Lower leg skin (tissue), 4 donors: ENCODE measurements around the gene HYDIN. TPM values are rescaled to one million over a fixed set of nuclear protein-coding genes. Genes with fewer than 3 reads are reported as not detected.
A peak's percentile ranks its signal among the peaks of the same experiment; 100 is the strongest.

Source experiments
- DNase-seq, 2 donors: peaks; one replicate each; pipeline ENCODE4 v3.0.0-alpha.2; 2019; ENCODE audit warnings: low spot score in 2 of 2
- H3K4me3 ChIP-seq: fragments of 200-600 bp; sonication (generic); 2 replicates; pipeline ENCODE4 v1.5.1; 2017; ENCODE audit warnings: mild to moderate bottlenecking, low read depth; ENCODE audit not compliant: poor library complexity, severe bottlenecking
- CTCF ChIP-seq, 3 donors: fragments of 450-650 bp; IDR thresholded peaks; one replicate each; pipeline ENCODE4 v1.5.1; 2016; ENCODE audit warnings: antibody characterized with exemption in 3 of 3, mild to moderate bottlenecking in 3 of 3, moderate library complexity in 2 of 3
- POLR2A ChIP-seq, 2 donors: fragments of 450-650 bp; IDR thresholded peaks; one replicate each; pipeline ENCODE4 v1.6.1; 2016 to 2017; ENCODE audit warnings: antibody characterized with exemption in 2 of 2, mild to moderate bottlenecking in 1 of 2, moderate library complexity in 1 of 2
- WGBS, 2 donors: methylation state at CpG; one replicate each; pipeline ENCODE4 v1.1.5; 2018; 5-methylcytosine and 5-hydroxymethylcytosine counted together
- intact Hi-C: fragments of 100-400 bp; cut with DNase I; formaldehyde crosslinking; loops from one replicate; pipeline ENCODE4 v1.15.0; 2023; ENCODE audit warnings: low total_unique reads
- total RNA-seq, 4 donors: library from RNA; depleted of rRNA; stranded (reverse); fragments of >200 nt; gene quantifications; one replicate each; pipeline ENCODE4 v1.1.0, GENCODE V29; 2016

Gene HYDIN
- total RNA-seq, 4 donors from 2014 or later = 0.15 to 2.3 (median 1.5) TPM; not detected in 1

GRCh38 chr16:70790815-70791214 is 439.7 kb downstream of the HYDIN start:
- WGBS, 2 donors = 80 to 83% methylated on average over 8 of the region's 8 CpGs
- TF ChIP-seq CTCF (IDR thresholded peaks at IDR 0.05) (no peak), POLR2A (IDR thresholded peaks at IDR 0.05) (no peak)
- no peak for DNase-seq
- intact Hi-C loops = no loop called here
- H3K4me3 ChIP-seq = no peak overlapping the region

DNA sequence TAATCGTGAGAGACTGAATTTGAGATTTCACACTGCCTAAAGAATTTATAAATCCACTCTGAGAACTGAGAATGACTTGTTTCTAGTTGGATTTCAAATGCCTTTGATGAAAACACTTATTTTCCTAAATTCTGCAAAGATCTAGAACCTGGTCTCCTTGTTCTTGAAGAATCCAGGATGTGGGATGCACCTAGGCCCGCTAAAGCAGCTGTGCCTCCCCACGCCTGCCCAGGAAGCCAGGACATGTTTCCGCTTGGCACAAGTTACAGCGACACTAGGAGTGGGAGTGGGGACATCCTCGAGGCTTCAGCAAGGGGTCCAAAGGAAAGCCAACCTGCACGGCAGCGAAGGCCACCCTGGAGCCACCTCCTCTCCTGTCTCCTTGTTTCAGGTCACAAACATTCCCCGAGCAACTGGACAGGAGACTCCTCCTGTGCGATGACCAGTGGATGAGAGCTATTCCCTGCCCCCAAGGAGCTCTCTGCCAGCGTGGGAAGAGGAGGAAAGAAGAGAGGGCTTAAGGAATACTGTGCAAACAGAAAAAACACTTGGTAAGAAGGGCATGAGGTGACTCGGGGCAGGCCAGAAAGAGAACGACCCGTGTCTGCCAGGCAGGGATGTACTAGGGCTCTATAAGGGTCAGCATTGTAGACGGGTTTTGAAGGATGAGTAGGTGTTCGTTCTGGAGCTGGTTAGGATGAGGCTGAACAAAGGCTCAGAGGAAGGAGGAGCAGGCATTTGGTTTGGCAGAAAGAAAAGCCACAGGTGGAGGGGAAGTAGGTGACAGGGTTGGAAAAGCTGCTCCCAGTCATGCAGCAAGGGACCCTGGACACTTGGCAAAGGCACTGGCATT is 440.7 kb downstream of the HYDIN start:
- TF ChIP-seq CTCF (IDR thresholded peaks at IDR 0.05) (no peak), POLR2A (IDR thresholded peaks at IDR 0.05) (no peak)
- intact Hi-C loops = no loop called here
- H3K4me3 ChIP-seq = no peak overlapping the region
- DNase-seq = no peak
- WGBS, 2 donors = 73 to 79% methylated on average over 16 of the region's 16 CpGs

GRCh38 chr16:70788668-70789594 is 441.6 kb downstream of the HYDIN start:
- WGBS, 2 donors = 65 to 74% methylated on average over 18 of the region's 18 CpGs
- TF ChIP-seq POLR2A (IDR thresholded peaks at IDR 0.05) = no peak
- no peak for TF ChIP-seq CTCF (IDR thresholded peaks at IDR 0.05)
- peak; percentile 62 to 93 for DNase-seq
- H3K4me3 ChIP-seq = no peak overlapping the region
- intact Hi-C loops = no loop called here

- intact Hi-C loops = no loop called here
- H3K4me3 ChIP-seq = no peak overlapping the region
- 94 to 95% methylated on average over 19 of the region's 19 CpGs for WGBS, 2 donors
- no peak for DNase-seq
- TF ChIP-seq POLR2A (IDR thresholded peaks at IDR 0.05) (no peak), CTCF (IDR thresholded peaks at IDR 0.05) (no peak)
Observed at GRCh38 chr16:70786020-70786755, 444.3 kb downstream of the HYDIN start.

DNA sequence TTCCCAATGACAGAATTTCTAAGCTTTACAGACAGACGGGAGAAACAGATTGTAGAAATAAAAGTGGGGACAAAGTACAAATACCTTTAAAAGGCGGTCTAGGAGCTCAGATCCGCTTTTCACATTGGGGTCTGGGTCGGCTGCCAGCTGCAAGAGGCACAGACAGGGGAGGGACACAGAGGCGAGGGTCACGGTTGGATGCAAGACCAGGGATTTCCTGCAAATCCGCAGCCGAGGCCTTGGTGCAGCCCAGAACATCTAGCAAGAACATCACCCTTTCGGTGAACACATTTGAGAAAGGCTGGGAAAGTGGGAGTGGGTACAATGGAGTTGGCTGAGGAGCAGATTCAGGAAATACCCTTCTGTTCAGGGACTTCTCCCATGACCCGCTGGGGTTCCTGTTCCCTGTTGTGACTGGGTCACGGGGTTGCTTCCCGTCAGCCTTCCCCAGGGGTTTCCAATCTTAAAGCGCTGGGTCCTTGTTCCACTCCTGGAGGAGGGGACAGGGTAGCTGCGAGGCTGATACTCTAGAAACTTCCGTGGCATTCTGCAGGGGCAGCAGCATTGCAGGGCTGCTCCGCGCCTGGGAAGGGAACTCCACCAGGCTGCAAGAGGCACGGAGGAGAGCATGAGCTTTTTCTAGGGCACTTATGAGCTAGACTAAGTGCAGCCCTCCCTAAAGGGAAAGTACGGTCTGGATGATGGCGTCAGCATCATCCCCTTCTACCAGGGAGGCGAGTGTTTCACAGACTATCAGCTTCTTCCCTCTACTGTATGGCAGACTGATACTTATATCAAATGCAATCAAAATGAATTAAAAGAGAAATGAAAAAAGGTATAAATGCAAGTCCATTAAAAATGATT is 445.6 kb downstream of the HYDIN start:
- TF ChIP-seq CTCF (IDR thresholded peaks at IDR 0.05) (no peak), POLR2A (IDR thresholded peaks at IDR 0.05) (no peak)
- no peak for DNase-seq
- H3K4me3 ChIP-seq = no peak overlapping the region
- intact Hi-C loops = no loop called here
- WGBS, 2 donors = 85 to 91% methylated on average over 21 of the region's 21 CpGs
